Stimulated activated CD8-positive, alpha-beta memory T cell treated with anti-CD3 and anti-CD28 coated beads, Interleukin-7, amount 100 ng/mL, for 48 hours (primary cell): ENCODE data around the gene NGEF.

Experiments used
- DNase-seq, 2 donors: peaks; one replicate each; pipeline ENCODE4 v3.0.0-alpha.2; 2020; ENCODE audit warnings: low read depth in 1 of 2; ENCODE audit errors: extremely low read depth in 1 of 2

Gene NGEF

GRCh38 chr2:232974396-232974795, 38.7 kb downstream of the NGEF start:
- no peak for DNase-seq

GRCh38 chr2:232973796-232974195, 39.3 kb downstream of the NGEF start:
- DNase-seq: no peak

GRCh38 chr2:232973011-232973735, 39.9 kb downstream of the NGEF start:
- no peak for DNase-seq

GRCh38 chr2:232971744-232972143, 41.3 kb downstream of the NGEF start:
- no peak for DNase-seq

GRCh38 chr2:232970051-232970450, 43.0 kb downstream of the NGEF start:
- no peak for DNase-seq

GRCh38 chr2:232967474-232967873, 45.6 kb downstream of the NGEF start:
- DNase-seq: no peak

GRCh38 chr2:232966122-232966521, 46.9 kb downstream of the NGEF start:
- DNase-seq: no peak

- no peak for DNase-seq
These were observed 49.1 kb downstream of the NGEF start for GRCh38 chr2:232963913-232964312.

- no peak for DNase-seq
These were observed 52.2 kb downstream of the NGEF start for GRCh38 chr2:232960862-232961261.

- no peak for DNase-seq
These were observed 53.9 kb downstream of the NGEF start for GRCh38 chr2:232959139-232959538.

- DNase-seq: no peak
These were observed 55.4 kb downstream of the NGEF start for GRCh38 chr2:232957657-232958090.

- no peak for DNase-seq
These were observed 57.2 kb downstream of the NGEF start for GRCh38 chr2:232955856-232956255.

GRCh38 chr2:232954691-232955090, 58.4 kb downstream of the NGEF start:
- DNase-seq: no peak

- DNase-seq: no peak
These were observed 61.2 kb downstream of the NGEF start for GRCh38 chr2:232951891-232952290.

- DNase-seq: no peak
These were observed 61.9 kb downstream of the NGEF start for GRCh38 chr2:232951181-232951580.

- DNase-seq: no peak
These were observed 62.3 kb downstream of the NGEF start for GRCh38 chr2:232950751-232951150.

- no peak for DNase-seq
These were observed 64.0 kb downstream of the NGEF start for GRCh38 chr2:232949016-232949415.

GRCh38 chr2:232942831-232943230, 70.2 kb downstream of the NGEF start:
- no peak for DNase-seq

- DNase-seq: no peak
These were observed 71.0 kb downstream of the NGEF start for GRCh38 chr2:232941912-232942594.

GRCh38 chr2:232941400-232941799, 71.7 kb downstream of the NGEF start:
- DNase-seq: no peak

GRCh38 chr2:232940724-232941123, 72.3 kb downstream of the NGEF start:
- DNase-seq: no peak

GRCh38 chr2:232937278-232937906, 75.7 kb downstream of the NGEF start:
- no peak for DNase-seq
